Left ventricle myocardium inferior (tissue), 1 donor: ENCODE measurements around the gene PHF21A. TPM values are rescaled to one million over a fixed set of nuclear protein-coding genes. Genes with fewer than 3 reads are reported as not detected.

Experiments
- DNase-seq: peaks from one replicate; pipeline ENCODE4 v3.0.0-alpha.2; 2020
- H3K27ac ChIP-seq: fragments of 200-600 bp; replicated peaks from 2 replicates; pipeline ENCODE4 v1.8.0; 2021
- H3K27me3 ChIP-seq: fragments of 200-600 bp; 2 replicates; pipeline ENCODE4 v1.8.0; 2021; ENCODE audit warnings: low read depth
- H3K36me3 ChIP-seq: fragments of 200-600 bp; 2 replicates; pipeline ENCODE4 v1.8.0; 2021
- H3K4me1 ChIP-seq: fragments of 200-600 bp; 2 replicates; pipeline ENCODE4 v1.8.0; 2021
- H3K4me3 ChIP-seq: fragments of 200-600 bp; 2 replicates; pipeline ENCODE4 v1.8.0; 2021; ENCODE audit warnings: mild to moderate bottlenecking, moderate library complexity
- H3K9me3 ChIP-seq: fragments of 200-600 bp; replicated peaks from 2 replicates; pipeline ENCODE4 v1.8.0; 2021
- CTCF ChIP-seq: fragments of 200-600 bp; IDR thresholded peaks from 2 replicates; pipeline ENCODE4 v1.8.0; 2021; ENCODE audit warnings: antibody characterized with exemption, mild to moderate bottlenecking, borderline replicate concordance
- intact Hi-C: fragments of 100-400 bp; cut with micrococcal nuclease; formaldehyde crosslinking; loops from one replicate; pipeline ENCODE4 v1.11.0; 2022
- total RNA-seq: library from RNA; stranded (reverse); fragmentation: NEBNext Ultra II Directional; extraction: Animal tissue kit (Norgen Biotek cat#: 25700); gene quantifications from one replicate; pipeline ENCODE4 v1.2.1, GENCODE V29; 2021
- donor health status: DM: no; HTN: yes; CAD: no; lungs with severe emphysema.

Gene PHF21A
- total RNA-seq, 1 donor from 2014 or later = 36.6 TPM

GRCh38 chr11:45997599-45997998, 123.7 kb downstream of the PHF21A start:
- Histone ChIP-seq H3K27ac (no peak overlapping the region), H3K9me3 (no peaks in the 10 kb centered on the region), H3K4me1 (peaks cover 62% of the 10 kb centered on the region), H3K27me3 (no peaks in the 10 kb centered on the region), H3K36me3 (no peaks in the 10 kb centered on the region), H3K4me3 (no peak overlapping the region)
- intact Hi-C loops = no loop called here
- no peak for TF ChIP-seq CTCF
- no peak for DNase-seq

GRCh38 chr11:45995342-45995734, 125.9 kb downstream of the PHF21A start:
- intact Hi-C loops = no loop called here
- Histone ChIP-seq H3K4me3 (no peak overlapping the region), H3K27ac (no peak overlapping the region), H3K27me3 (no peaks in the 10 kb centered on the region), H3K9me3 (no peaks in the 10 kb centered on the region), H3K4me1 (peaks cover 62% of the 10 kb centered on the region), H3K36me3 (no peaks in the 10 kb centered on the region)
- no peak for TF ChIP-seq CTCF
- DNase-seq = no peak

- TF ChIP-seq CTCF = no peak
- DNase-seq = no peak
- H3K27me3 ChIP-seq = no peaks in the 10 kb centered on the region
- intact Hi-C loops = no loop called here
- peak overlapping the region; percentile 66 for H3K27ac ChIP-seq
- no peak overlapping the region for H3K4me3 ChIP-seq
- H3K36me3 ChIP-seq = no peaks in the 10 kb centered on the region
- H3K4me1 ChIP-seq = peaks cover 64% of the 10 kb centered on the region
- no peaks in the 10 kb centered on the region for H3K9me3 ChIP-seq
Observed at GRCh38 chr11:45994371-45995341, 126.6 kb downstream of the PHF21A start.

GRCh38 chr11:45993531-45994001, 127.7 kb downstream of the PHF21A start:
- H3K36me3 ChIP-seq = no peaks in the 10 kb centered on the region
- H3K4me3 ChIP-seq = no peak overlapping the region
- H3K4me1 ChIP-seq = peaks cover 64% of the 10 kb centered on the region
- peak overlapping the region; percentile 66 for H3K27ac ChIP-seq
- no peak for TF ChIP-seq CTCF
- DNase-seq = peak; percentile 75
- no peaks in the 10 kb centered on the region for H3K27me3 ChIP-seq
- intact Hi-C loops = no loop called here
- no peaks in the 10 kb centered on the region for H3K9me3 ChIP-seq

- no peak for DNase-seq
- Histone ChIP-seq H3K36me3 (no peaks in the 10 kb centered on the region), H3K9me3 (no peaks in the 10 kb centered on the region), H3K27ac (no peak overlapping the region), H3K4me3 (no peak overlapping the region), H3K27me3 (no peaks in the 10 kb centered on the region), H3K4me1 (peaks cover 34% of the 10 kb centered on the region)
- no peak for TF ChIP-seq CTCF
- intact Hi-C loops = no loop called here
Observed at GRCh38 chr11:45988921-45989320, 132.3 kb downstream of the PHF21A start.
